ENCODE measurements around the gene KDM8. TPM values are rescaled to one million over a fixed set of nuclear protein-coding genes. Genes with fewer than 3 reads are reported as not detected.

Gene KDM8
- total and polyA plus RNA-seq, 9 of the 15 experiments (the other 6 are each of a cell fraction or from before 2014, with no cell fraction given): 0.61 to 9.1 (median 5.4) TPM

DNA sequence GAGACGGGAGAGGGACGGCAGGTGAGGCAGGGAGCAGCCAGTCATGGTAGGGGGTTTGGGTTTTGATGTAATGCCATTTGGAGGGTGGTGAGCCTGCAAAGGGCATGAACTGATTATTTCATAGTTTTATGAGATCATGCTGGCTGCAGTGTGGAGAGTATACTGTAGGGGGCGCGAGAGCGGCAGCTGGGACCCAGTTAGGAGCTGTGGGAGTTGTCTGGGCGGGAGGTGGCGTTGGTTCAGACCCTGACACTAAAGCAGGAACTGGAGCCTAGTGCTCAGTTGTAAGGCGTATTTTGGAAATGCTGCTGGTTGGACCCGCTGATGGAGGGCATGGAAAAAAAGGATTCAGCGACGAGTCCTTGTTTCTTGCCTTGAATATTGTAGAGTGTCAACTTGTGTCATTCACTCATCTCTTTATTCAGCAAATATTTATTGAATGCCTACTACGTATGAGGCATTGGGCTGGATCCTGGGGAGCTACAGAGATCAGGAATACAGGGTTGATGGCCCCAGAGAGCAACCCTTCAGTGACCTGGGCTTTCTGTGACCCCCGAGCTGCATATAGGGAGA is 23.7 kb upstream of the KDM8 start (continued):
- TF ChIP-seq, protein P1, sequence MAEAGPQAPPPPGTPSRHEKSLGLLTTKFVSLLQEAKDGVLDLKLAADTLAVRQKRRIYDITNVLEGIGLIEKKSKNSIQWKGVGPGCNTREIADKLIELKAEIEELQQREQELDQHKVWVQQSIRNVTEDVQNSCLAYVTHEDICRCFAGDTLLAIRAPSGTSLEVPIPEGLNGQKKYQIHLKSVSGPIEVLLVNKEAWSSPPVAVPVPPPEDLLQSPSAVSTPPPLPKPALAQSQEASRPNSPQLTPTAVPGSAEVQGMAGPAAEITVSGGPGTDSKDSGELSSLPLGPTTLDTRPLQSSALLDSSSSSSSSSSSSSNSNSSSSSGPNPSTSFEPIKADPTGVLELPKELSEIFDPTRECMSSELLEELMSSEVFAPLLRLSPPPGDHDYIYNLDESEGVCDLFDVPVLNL (CRISPR knock-in tag; IDR thresholded peaks at IDR 0.05; ENCODE audit: low read depth): no peak
- TF ChIP-seq, protein P2, sequence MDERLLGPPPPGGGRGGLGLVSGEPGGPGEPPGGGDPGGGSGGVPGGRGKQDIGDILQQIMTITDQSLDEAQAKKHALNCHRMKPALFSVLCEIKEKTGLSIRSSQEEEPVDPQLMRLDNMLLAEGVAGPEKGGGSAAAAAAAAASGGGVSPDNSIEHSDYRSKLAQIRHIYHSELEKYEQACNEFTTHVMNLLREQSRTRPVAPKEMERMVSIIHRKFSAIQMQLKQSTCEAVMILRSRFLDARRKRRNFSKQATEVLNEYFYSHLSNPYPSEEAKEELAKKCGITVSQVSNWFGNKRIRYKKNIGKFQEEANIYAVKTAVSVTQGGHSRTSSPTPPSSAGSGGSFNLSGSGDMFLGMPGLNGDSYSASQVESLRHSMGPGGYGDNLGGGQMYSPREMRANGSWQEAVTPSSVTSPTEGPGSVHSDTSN (CRISPR knock-in tag; IDR thresholded peaks at IDR 0.05; ENCODE audit: low read depth): no peak
- TF ChIP-seq, protein P2 (tag; conservative IDR thresholded peaks at IDR 0.05; ENCODE audit: low read depth): no peak
- 0 out of 2 replicates have a peak, but pooled peaks have one; percentile 31 for TF ChIP-seq ELF4 (CRISPR knock-in tag; IDR thresholded peaks at IDR 0.05)
- peak; percentile 97 to 99 (median 99) for TF ChIP-seq CTCF (IDR thresholded peaks at IDR 0.05 in 2 of 3, conservative IDR thresholded peaks at IDR 0.05 in 1 of 3; ENCODE audit: insufficient read depth in 2 of 3, low read depth in 1 of 3, low read length in 3 of 3)
- TF ChIP-seq, protein P3, sequence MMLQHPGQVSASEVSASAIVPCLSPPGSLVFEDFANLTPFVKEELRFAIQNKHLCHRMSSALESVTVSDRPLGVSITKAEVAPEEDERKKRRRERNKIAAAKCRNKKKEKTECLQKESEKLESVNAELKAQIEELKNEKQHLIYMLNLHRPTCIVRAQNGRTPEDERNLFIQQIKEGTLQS (IDR thresholded peaks at IDR 0.05): peak; percentile 32; the same call in 1 of the 2 replicates
- TF ChIP-seq, protein P3 (CRISPR knock-in tag; conservative IDR thresholded peaks at IDR 0.05): no peak
- peak in 1 of 2 experiments; percentile 46; a peak in 1 of 4 replicates for TF ChIP-seq RCOR1 (IDR thresholded peaks at IDR 0.05; ENCODE audit: borderline replicate concordance in 1 of 2, low read depth in 2 of 2, low read length in 2 of 2)
- peak; percentile 63 for TF ChIP-seq ATF7 (IDR thresholded peaks at IDR 0.05)
- TF ChIP-seq BACH1 (tag; IDR thresholded peaks at IDR 0.05): no peak
- TF ChIP-seq NFE2 (IDR thresholded peaks at IDR 0.05; ENCODE audit: low read depth): no peak
- TF ChIP-seq, protein P4, sequence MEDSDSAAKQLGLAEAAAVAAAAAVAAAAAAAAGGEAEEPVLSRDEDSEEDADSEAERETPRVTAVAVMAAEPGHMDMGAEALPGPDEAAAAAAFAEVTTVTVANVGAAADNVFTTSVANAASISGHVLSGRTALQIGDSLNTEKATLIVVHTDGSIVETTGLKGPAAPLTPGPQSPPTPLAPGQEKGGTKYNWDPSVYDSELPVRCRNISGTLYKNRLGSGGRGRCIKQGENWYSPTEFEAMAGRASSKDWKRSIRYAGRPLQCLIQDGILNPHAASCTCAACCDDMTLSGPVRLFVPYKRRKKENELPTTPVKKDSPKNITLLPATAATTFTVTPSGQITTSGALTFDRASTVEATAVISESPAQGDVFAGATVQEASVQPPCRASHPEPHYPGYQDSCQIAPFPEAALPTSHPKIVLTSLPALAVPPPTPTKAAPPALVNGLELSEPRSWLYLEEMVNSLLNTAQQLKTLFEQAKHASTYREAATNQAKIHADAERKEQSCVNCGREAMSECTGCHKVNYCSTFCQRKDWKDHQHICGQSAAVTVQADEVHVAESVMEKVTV (CRISPR knock-in tag; IDR thresholded peaks at IDR 0.05): peak; percentile 75
- no peak for TF ChIP-seq ZNF76 (CRISPR knock-in tag; IDR thresholded peaks at IDR 0.05; ENCODE audit: borderline replicate concordance)
- peak; percentile 76 for TF ChIP-seq TFAP4 (CRISPR knock-in tag; IDR thresholded peaks at IDR 0.05; ENCODE audit: borderline replicate concordance)
- no peak for TF ChIP-seq ZNF75A (CRISPR knock-in tag; IDR thresholded peaks at IDR 0.05)
- 0 out of 2 replicates have a peak, but pooled peaks have one; percentile 33 for TF ChIP-seq HCFC1 (IDR thresholded peaks at IDR 0.05; ENCODE audit: low read depth, low read length)
- no peak for TF ChIP-seq BRCA1 (IDR thresholded peaks at IDR 0.05)
- no peak for TF ChIP-seq BRCA1 (CRISPR knock-in tag; IDR thresholded peaks at IDR 0.05)
- TF ChIP-seq ARID2 (IDR thresholded peaks at IDR 0.05): peak; percentile 43; the same call in 1 of the 2 replicates

Measured in K562 (cell line).